Smooth muscle cell (in vitro differentiated cells): ENCODE results near the gene TBX2. TPM values are rescaled to one million over a fixed set of nuclear protein-coding genes. Genes with fewer than 3 reads are reported as not detected.

ENCODE experiments used
- DNase-seq: peaks from one replicate; lab custom pipeline; 2025; ENCODE audit not compliant: unreplicated experiment; lab: John Stamatoyannopoulos, UW
- H2AFZ ChIP-seq: fragments of 200-600 bp; sonication (generic); 2 replicates; pipeline ENCODE4 v1.6.0; 2016; ENCODE audit warnings: antibody characterized with exemption, low read depth, mild to moderate bottlenecking
- H3F3A ChIP-seq: fragments of 200-600 bp; sonication (generic); 2 replicates; pipeline ENCODE4 v1.6.0; 2017; ENCODE audit warnings: antibody characterized with exemption, low read depth
- H3K27ac ChIP-seq: fragments of 200-600 bp; sonication (generic); 2 replicates; pipeline ENCODE4 v1.5.1; 2016; ENCODE audit warnings: low read depth, mild to moderate bottlenecking
- H3K27me3 ChIP-seq: fragments of 200-600 bp; sonication (generic); 2 replicates; pipeline ENCODE4 v1.6.1; 2016; ENCODE audit warnings: low read depth, mild to moderate bottlenecking
- H3K36me3 ChIP-seq: fragments of 200-600 bp; sonication (generic); 2 replicates; pipeline ENCODE4 v1.5.1; 2016; ENCODE audit warnings: low read depth
- H3K4me1 ChIP-seq: fragments of 200-600 bp; sonication (generic); 2 replicates; pipeline ENCODE4 v1.5.1; 2016; ENCODE audit warnings: low read depth
- H3K4me2 ChIP-seq: fragments of 200-600 bp; sonication (generic); 2 replicates; pipeline ENCODE4 v1.6.0; 2016; ENCODE audit warnings: mild to moderate bottlenecking
- H3K4me3 ChIP-seq: fragments of 200-600 bp; sonication (generic); 2 replicates; pipeline ENCODE4 v1.5.1; 2016; ENCODE audit warnings: mild to moderate bottlenecking
- H3K79me2 ChIP-seq: fragments of 200-600 bp; sonication (generic); 2 replicates; pipeline ENCODE4 v1.6.0; 2016; ENCODE audit warnings: low read depth, mild to moderate bottlenecking
- H3K9ac ChIP-seq: fragments of 200-600 bp; sonication (generic); 2 replicates; pipeline ENCODE4 v1.6.0; 2016; ENCODE audit warnings: low read depth
- H3K9me3 ChIP-seq: fragments of 200-600 bp; sonication (generic); replicated peaks from 2 replicates; pipeline ENCODE4 v1.5.1; 2016; ENCODE audit warnings: low read depth
- H4K20me1 ChIP-seq: fragments of 200-600 bp; sonication (generic); 2 replicates; pipeline ENCODE4 v1.6.0; 2016; ENCODE audit warnings: low read depth
- CTCF ChIP-seq: fragments of 200-600 bp; sonication (generic); IDR thresholded peaks from 2 replicates; pipeline ENCODE4 v1.5.1; 2017; ENCODE audit warnings: borderline replicate concordance, mild to moderate bottlenecking, antibody characterized with exemption; ENCODE audit not compliant: insufficient read depth, poor library complexity, severe bottlenecking
- WGBS: methylation state at CpG from one replicate; pipeline ENCODE4 v1.1.7; 2016; ENCODE audit warnings: low lambda C conversion rate; 5-methylcytosine and 5-hydroxymethylcytosine counted together
- polyA plus RNA-seq: library from polyadenylated mRNA; unstranded; fragments of >200 nt; fragmentation: Nextera tagmentation; extraction: Ambion mirVana; gene quantifications from 2 replicates; pipeline ENCODE4 v1.2.1, GENCODE V29; 2016
- total RNA-seq: library from RNA; depleted of rRNA; stranded (reverse); fragments of >200 nt; gene quantifications from 2 replicates; pipeline ENCODE4 v1.2.3, GENCODE V29; 2014

The TBX2 gene
- total and polyA plus RNA-seq, 2 experiments from 2014 or later: 46.7 to 146 TPM

GRCh38 chr17:61442878-61443474 is 43.3 kb downstream of the TBX2 start:
- Histone ChIP-seq H3K9me3 (no peaks in the 10 kb centered on the region), H3K4me3 (no peak overlapping the region), H3K9ac (no peak overlapping the region), H3F3A (peaks cover 5% of the 10 kb centered on the region), H3K4me1 (no peaks in the 10 kb centered on the region), H3K27me3 (no peaks in the 10 kb centered on the region), H3K36me3 (no peaks in the 10 kb centered on the region), H2AFZ (peak overlapping the region; percentile 59), H4K20me1 (no peaks in the 10 kb centered on the region), H3K4me2 (no peak overlapping the region), H3K27ac (no peak overlapping the region), H3K79me2 (no peaks in the 10 kb centered on the region)
- no peak for DNase-seq
- no peak for TF ChIP-seq CTCF
- 33% methylated on average over 11 of the region's 11 CpGs for WGBS

DNA sequence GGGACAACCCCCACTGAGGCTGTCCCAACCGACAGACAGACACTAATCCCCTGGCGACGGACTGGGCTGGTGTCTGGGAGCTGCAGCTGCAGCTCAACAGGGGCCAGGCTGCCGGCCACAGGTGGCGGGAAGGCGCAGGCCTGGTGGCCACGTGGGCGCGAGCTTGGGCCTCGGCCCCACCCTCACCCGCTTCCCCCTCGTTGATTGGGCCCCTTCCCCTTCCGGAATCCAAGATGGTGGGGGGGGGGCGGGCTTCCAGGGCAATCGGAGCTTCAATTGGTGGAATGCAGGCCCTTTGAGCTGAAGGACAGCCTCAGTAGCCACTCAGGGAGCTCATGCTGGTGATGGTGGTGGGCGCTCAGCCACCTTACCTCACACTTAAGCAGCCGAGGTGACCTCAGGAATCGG is 43.8 kb downstream of the TBX2 start:
- Histone ChIP-seq H3K9me3 (no peaks in the 10 kb centered on the region), H3K27ac (no peak overlapping the region), H3K79me2 (no peaks in the 10 kb centered on the region), H2AFZ (no peak overlapping the region), H3K27me3 (no peaks in the 10 kb centered on the region), H4K20me1 (no peaks in the 10 kb centered on the region), H3K36me3 (no peaks in the 10 kb centered on the region), H3K4me3 (no peak overlapping the region), H3K4me2 (no peak overlapping the region), H3F3A (peaks cover 5% of the 10 kb centered on the region), H3K4me1 (no peaks in the 10 kb centered on the region), H3K9ac (no peak overlapping the region)
- TF ChIP-seq CTCF: no peak
- 62% methylated on average over 9 of the region's 18 CpGs for WGBS
- no peak for DNase-seq

DNA sequence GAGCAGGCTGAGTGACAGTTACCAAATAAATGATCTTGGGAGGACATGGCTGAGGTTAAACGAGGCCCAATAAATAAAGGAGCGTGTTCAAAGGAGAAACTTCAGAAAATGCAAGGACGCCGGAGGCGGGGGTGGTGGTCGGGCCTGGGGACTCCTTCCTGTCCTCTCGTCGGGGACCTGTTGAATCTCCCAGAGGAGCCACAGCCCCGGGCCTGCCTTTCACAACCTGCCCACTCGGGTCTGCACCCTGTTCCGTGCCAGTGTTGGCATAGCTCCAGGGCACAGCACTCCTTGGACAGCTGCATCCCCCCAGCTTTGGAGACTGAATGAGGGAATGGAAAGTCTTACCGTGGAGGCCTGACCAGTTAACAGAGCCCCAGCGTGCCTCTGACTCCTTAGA is 44.4 kb downstream of the TBX2 start:
- Histone ChIP-seq H3K9me3 (no peaks in the 10 kb centered on the region), H3K27ac (no peak overlapping the region), H3K4me2 (no peak overlapping the region), H3K27me3 (no peaks in the 10 kb centered on the region), H4K20me1 (no peaks in the 10 kb centered on the region), H2AFZ (no peak overlapping the region), H3K36me3 (no peaks in the 10 kb centered on the region), H3K4me3 (no peak overlapping the region), H3F3A (peaks cover 5% of the 10 kb centered on the region), H3K79me2 (no peaks in the 10 kb centered on the region), H3K4me1 (no peaks in the 10 kb centered on the region), H3K9ac (no peak overlapping the region)
- 86% methylated on average over 12 of the region's 13 CpGs for WGBS
- TF ChIP-seq CTCF: no peak
- DNase-seq: no peak

- Histone ChIP-seq H3K4me2 (peak overlapping the region; percentile 51), H3K27ac (no peak overlapping the region), H2AFZ (peak overlapping the region; percentile 43), H4K20me1 (no peaks in the 10 kb centered on the region), H3K9ac (no peak overlapping the region), H3K36me3 (no peaks in the 10 kb centered on the region), H3K79me2 (no peaks in the 10 kb centered on the region), H3K9me3 (no peaks in the 10 kb centered on the region), H3K4me1 (no peaks in the 10 kb centered on the region), H3F3A (peaks cover 5% of the 10 kb centered on the region), H3K27me3 (no peaks in the 10 kb centered on the region), H3K4me3 (no peak overlapping the region)
- WGBS: 33% methylated on average over 6 of the region's 6 CpGs
- no peak for TF ChIP-seq CTCF
- DNase-seq: no peak
These were observed 45.2 kb downstream of the TBX2 start for GRCh38 chr17:61444831-61445230.
